ENCODE measurements around the gene OTOA. TPM values are rescaled to one million over a fixed set of nuclear protein-coding genes. Genes with fewer than 3 reads are reported as not detected.
"Not testable (repeated sequence)": the region's sequence is repeated elsewhere in the genome, so short reads cannot be mapped to it uniquely, and the experiment has no call there.

Gene OTOA
- total RNA-seq, 1 donor from 2014 or later = not detected

- Mint-ChIP-seq H3K27me3 (ENCODE audit: insufficient read depth, low read depth) (peaks cover 5% of the 10 kb centered on the region), H3K27ac (no peak overlapping the region), H3K4me3 (no peak overlapping the region), H3K4me1 (no peaks in the 10 kb centered on the region), H3K9me3 (no peaks in the 10 kb centered on the region), H3K36me3 (no peaks in the 10 kb centered on the region)
- TF ChIP-seq EZH2phosphoT487 (IDR thresholded peaks at IDR 0.05) = no peak
- TF ChIP-seq CTCF (IDR thresholded peaks at IDR 0.05) = no peak
- TF ChIP-seq EZH2 (IDR thresholded peaks at IDR 0.05) = no peak
- no peak for DNase-seq (ENCODE audit: low spot score)
- H3K36me3 ChIP-seq = no peaks in the 10 kb centered on the region
- H3K4me1 ChIP-seq = no peaks in the 10 kb centered on the region
- no peaks in the 10 kb centered on the region for H3F3A ChIP-seq (ENCODE audit: low read depth)
- no peak overlapping the region for H3K27ac ChIP-seq
- no peaks in the 10 kb centered on the region for H3K27me3 ChIP-seq
- no peak overlapping the region for H3K4me3 ChIP-seq
- no peak overlapping the region for H3K4me2 ChIP-seq
- no peak overlapping the region for H3K9ac ChIP-seq
- no peaks in the 10 kb centered on the region for H3K79me2 ChIP-seq (ENCODE audit: low read depth)
- no peaks in the 10 kb centered on the region for H3K9me3 ChIP-seq (ENCODE audit: low read depth)
- no peaks in the 10 kb centered on the region for H4K20me1 ChIP-seq (ENCODE audit: low read depth)
- no peak overlapping the region for H2AFZ ChIP-seq (replicated peaks)
Observed at GRCh38 chr16:21727344-21727743, 63.6 kb downstream of the OTOA start.

- not testable (repeated sequence) for H3K27ac Mint-ChIP-seq; DNase-seq (ENCODE audit: low spot score); H3F3A ChIP-seq (ENCODE audit: low read depth); H3K4me1 ChIP-seq; H3K4me1 Mint-ChIP-seq; H3K9me3 ChIP-seq (ENCODE audit: low read depth); H3K36me3 ChIP-seq; H3K4me3 ChIP-seq; H3K27ac ChIP-seq; H3K9ac ChIP-seq; H3K4me3 Mint-ChIP-seq; H3K36me3 Mint-ChIP-seq; H2AFZ ChIP-seq (replicated peaks); H3K4me2 ChIP-seq; H3K27me3 ChIP-seq; H3K79me2 ChIP-seq (ENCODE audit: low read depth); H4K20me1 ChIP-seq (ENCODE audit: low read depth); H3K27me3 Mint-ChIP-seq (ENCODE audit: insufficient read depth, low read depth); H3K9me3 Mint-ChIP-seq
Observed at GRCh38 chr16:21731233-21731632, 67.5 kb downstream of the OTOA start.

GRCh38 chr16:21740637-21741036 lies 76.9 kb downstream of the OTOA start:
- not testable (repeated sequence) for H3K36me3 ChIP-seq; H3K9ac ChIP-seq; H3K4me1 ChIP-seq; DNase-seq (ENCODE audit: low spot score); H2AFZ ChIP-seq (replicated peaks); H3K27me3 Mint-ChIP-seq (ENCODE audit: insufficient read depth, low read depth); H3K9me3 ChIP-seq (ENCODE audit: low read depth); H4K20me1 ChIP-seq (ENCODE audit: low read depth); H3K27ac ChIP-seq; H3K27me3 ChIP-seq; H3K4me3 ChIP-seq; H3K4me1 Mint-ChIP-seq; H3K36me3 Mint-ChIP-seq; H3K9me3 Mint-ChIP-seq; H3K79me2 ChIP-seq (ENCODE audit: low read depth); H3K4me3 Mint-ChIP-seq; H3F3A ChIP-seq (ENCODE audit: low read depth); H3K4me2 ChIP-seq; H3K27ac Mint-ChIP-seq

GRCh38 chr16:21756192-21757079 lies 92.7 kb downstream of the OTOA start:
- not testable (repeated sequence) for H3F3A ChIP-seq (ENCODE audit: low read depth); H3K9ac ChIP-seq; H3K36me3 Mint-ChIP-seq; DNase-seq (ENCODE audit: low spot score); H4K20me1 ChIP-seq (ENCODE audit: low read depth); H3K9me3 Mint-ChIP-seq; H3K27me3 Mint-ChIP-seq (ENCODE audit: insufficient read depth, low read depth); H3K4me3 ChIP-seq; H3K4me3 Mint-ChIP-seq; H2AFZ ChIP-seq (replicated peaks); H3K36me3 ChIP-seq; H3K79me2 ChIP-seq (ENCODE audit: low read depth); H3K9me3 ChIP-seq (ENCODE audit: low read depth); H3K27ac Mint-ChIP-seq; H3K4me1 Mint-ChIP-seq; H3K27ac ChIP-seq; H3K4me1 ChIP-seq; H3K4me2 ChIP-seq
- peaks cover 13% of the 10 kb centered on the region for H3K27me3 ChIP-seq

- not testable (repeated sequence) for H3K9ac ChIP-seq; H3K4me3 Mint-ChIP-seq; H3K4me2 ChIP-seq; H3K27ac ChIP-seq; H3K4me1 ChIP-seq; H3K79me2 ChIP-seq (ENCODE audit: low read depth); H3K36me3 Mint-ChIP-seq; H3K36me3 ChIP-seq; H3K4me1 Mint-ChIP-seq; DNase-seq (ENCODE audit: low spot score); H3K9me3 Mint-ChIP-seq; H2AFZ ChIP-seq (replicated peaks); H3K27me3 Mint-ChIP-seq (ENCODE audit: insufficient read depth, low read depth); H4K20me1 ChIP-seq (ENCODE audit: low read depth); H3K9me3 ChIP-seq (ENCODE audit: low read depth); H3K27ac Mint-ChIP-seq; H3F3A ChIP-seq (ENCODE audit: low read depth); H3K4me3 ChIP-seq
- H3K27me3 ChIP-seq = peaks cover 13% of the 10 kb centered on the region
Observed at GRCh38 chr16:21757080-21757671, 93.4 kb downstream of the OTOA start.

- not testable (repeated sequence) for H3K36me3 Mint-ChIP-seq, H3K4me3 ChIP-seq
Observed at GRCh38 chr16:21768280-21768679, 104.5 kb downstream of the OTOA start.

GRCh38 chr16:21768810-21769209 lies 105.0 kb downstream of the OTOA start:
- DNase-seq (ENCODE audit: low spot score); H3K9ac ChIP-seq; H3K27me3 ChIP-seq; H3K27ac Mint-ChIP-seq; H3K4me2 ChIP-seq; H4K20me1 ChIP-seq (ENCODE audit: low read depth); H2AFZ ChIP-seq (replicated peaks); H3K4me3 ChIP-seq; H3K27ac ChIP-seq; H3K27me3 Mint-ChIP-seq (ENCODE audit: insufficient read depth, low read depth); H3K9me3 Mint-ChIP-seq; H3K4me1 Mint-ChIP-seq; H3K4me3 Mint-ChIP-seq; H3K79me2 ChIP-seq (ENCODE audit: low read depth); H3K4me1 ChIP-seq; H3K36me3 Mint-ChIP-seq; H3K9me3 ChIP-seq (ENCODE audit: low read depth); H3F3A ChIP-seq (ENCODE audit: low read depth); H3K36me3 ChIP-seq: not testable (repeated sequence)

More at GRCh38 chr16:21768280-21768679, 104.5 kb downstream of the OTOA start:
- H3K27me3 ChIP-seq; H3K4me1 Mint-ChIP-seq; H3K27ac Mint-ChIP-seq; DNase-seq (ENCODE audit: low spot score); H3K4me1 ChIP-seq; H3K4me3 Mint-ChIP-seq; H4K20me1 ChIP-seq (ENCODE audit: low read depth); H3K9me3 ChIP-seq (ENCODE audit: low read depth); H3K36me3 ChIP-seq; H2AFZ ChIP-seq (replicated peaks); H3K27me3 Mint-ChIP-seq (ENCODE audit: insufficient read depth, low read depth); H3K4me2 ChIP-seq; H3F3A ChIP-seq (ENCODE audit: low read depth); H3K9ac ChIP-seq; H3K79me2 ChIP-seq (ENCODE audit: low read depth); H3K9me3 Mint-ChIP-seq; H3K27ac ChIP-seq: not testable (repeated sequence)
